Breast epithelium (tissue), 3 donors: ENCODE data around the gene TMEM231.

Experiments
- CTCF ChIP-seq, 3 donors: fragments of 450-650 bp; IDR thresholded peaks; one replicate each; pipeline ENCODE4 v1.5.1; 2016 to 2017; ENCODE audit warnings: antibody characterized with exemption in 3 of 3, mild to moderate bottlenecking in 3 of 3, moderate library complexity in 3 of 3
- POLR2A ChIP-seq: fragments of 450-650 bp; IDR thresholded peaks from one replicate; pipeline ENCODE4 v1.6.1; 2016; ENCODE audit warnings: antibody characterized with exemption, mild to moderate bottlenecking, moderate library complexity
- POLR2AphosphoS5 ChIP-seq, 3 donors: sonication (generic); formaldehyde crosslinking; IDR thresholded peaks; one replicate each; pipeline ENCODE4 v1.6.1; 2017; ENCODE audit warnings: antibody characterized with exemption in 3 of 3

DNA sequence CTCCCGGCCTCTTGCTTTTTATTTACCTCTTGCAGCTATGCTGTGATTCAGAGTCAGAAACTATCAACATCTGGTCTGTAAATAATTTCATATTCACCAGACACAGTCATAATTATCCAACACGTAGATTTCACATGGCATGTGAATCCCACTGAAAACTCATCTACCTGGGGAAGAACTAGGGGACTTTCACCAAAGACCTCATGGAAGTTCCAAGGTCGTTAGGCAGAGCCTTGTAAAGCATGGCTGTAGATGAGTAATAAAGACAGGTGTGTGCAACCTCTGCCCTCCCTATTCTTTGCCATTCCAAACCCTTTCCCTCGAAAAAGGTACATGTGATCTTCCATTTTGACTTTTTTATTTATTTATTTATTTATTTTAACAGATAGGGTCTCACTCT, 18.3 kb downstream of the TMEM231 start:
- TF ChIP-seq CTCF (IDR thresholded peaks at IDR 0.05) (no peak), POLR2AphosphoS5 (IDR thresholded peaks at IDR 0.05) (no peak), POLR2A (no peak)
